Measurements from ENCODE around the gene TRPC4.

Gene TRPC4

DNA sequence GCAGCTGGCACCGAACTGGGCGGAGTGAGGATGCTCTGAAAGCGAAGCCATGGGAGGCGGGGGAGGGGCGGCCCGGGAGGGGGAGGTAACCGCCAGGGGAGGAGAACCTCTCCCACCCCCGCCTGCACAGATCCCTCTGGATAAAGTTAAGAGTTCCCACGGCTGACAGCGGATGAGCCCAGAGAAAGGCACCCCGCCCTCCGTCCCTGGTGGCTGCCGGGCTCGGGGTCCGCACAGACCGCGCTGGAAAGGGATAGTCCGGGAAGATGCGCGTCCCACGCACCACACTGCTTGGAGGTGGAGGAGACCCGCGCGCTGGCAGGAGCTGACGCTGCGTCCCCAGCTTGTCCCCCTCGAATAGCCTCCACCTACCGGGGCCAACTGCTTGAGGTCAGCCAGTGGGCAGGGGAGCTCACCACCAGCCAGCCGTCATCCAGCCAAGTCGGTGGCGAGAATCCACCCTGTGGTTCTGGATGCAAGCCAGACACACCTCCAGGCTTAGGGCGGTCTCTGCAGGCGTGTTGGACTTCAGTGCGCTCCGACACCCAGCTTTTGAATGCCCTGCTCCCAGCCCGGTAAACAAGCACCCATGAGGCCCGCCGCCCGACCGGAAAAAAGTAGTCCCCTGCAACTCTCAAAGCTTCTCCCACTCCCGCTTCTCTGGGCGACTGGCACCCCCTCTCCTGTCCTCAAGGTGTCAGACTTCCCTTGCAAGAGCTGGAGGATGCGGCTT is at the start of gene TRPC4:
TSS of gene TRPC4 (minus strand) at position 17 of the 733 bp plus-strand sequence. CDS start 86,439 bp downstream, outside the sequence.
- peak in 27 of 51 donors; percentile 3 to 68 (median 28) for DNase-seq

DNA sequence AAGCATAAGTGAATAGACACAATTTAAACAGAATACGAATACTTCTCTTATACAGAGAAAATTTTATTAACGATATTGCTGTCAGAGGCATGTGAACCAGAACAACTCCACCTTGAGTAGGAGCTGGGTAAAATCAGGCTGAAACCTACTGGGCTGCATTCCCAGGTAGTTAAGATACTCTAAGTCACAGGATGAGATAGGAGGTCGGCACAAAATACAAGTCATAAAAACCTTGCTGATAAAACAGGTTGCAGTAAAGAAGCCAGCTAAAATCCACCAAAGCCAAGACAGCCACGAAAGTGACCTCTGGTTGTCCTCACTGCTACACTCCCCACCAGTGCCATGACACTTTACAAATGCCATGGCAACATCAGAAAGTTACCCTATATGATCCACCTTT is 49.2 kb upstream of the TRPC4 start:
- no peak for DNase-seq

DNA sequence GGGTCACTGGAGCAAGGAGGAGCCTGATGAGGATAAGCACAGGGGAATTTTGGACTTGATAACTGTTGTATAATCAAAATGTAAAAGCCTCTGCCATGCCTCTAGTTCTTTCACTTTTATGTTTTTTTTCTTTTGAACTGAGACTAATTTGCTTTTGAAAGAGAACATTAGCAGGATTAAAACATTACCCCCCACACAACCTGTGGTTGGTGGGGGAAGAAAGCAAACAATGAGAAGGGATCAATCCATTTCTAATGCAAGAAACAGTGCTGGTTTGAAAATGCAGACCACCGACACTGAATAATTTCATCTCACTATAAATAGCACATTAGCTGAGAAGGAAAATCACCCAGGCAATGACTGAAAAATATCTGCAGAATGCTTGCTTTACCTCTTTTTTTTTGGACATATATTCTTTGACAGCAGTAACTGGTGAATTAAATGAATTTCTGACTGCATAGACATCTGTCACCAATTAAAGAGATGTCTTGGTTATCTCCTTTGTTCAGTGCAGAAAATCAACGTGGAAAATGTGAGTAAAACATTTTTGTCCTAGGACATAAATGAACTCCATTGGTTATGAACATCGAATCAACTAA is 48.6 kb upstream of the TRPC4 start:
- DNase-seq = no peak

DNA sequence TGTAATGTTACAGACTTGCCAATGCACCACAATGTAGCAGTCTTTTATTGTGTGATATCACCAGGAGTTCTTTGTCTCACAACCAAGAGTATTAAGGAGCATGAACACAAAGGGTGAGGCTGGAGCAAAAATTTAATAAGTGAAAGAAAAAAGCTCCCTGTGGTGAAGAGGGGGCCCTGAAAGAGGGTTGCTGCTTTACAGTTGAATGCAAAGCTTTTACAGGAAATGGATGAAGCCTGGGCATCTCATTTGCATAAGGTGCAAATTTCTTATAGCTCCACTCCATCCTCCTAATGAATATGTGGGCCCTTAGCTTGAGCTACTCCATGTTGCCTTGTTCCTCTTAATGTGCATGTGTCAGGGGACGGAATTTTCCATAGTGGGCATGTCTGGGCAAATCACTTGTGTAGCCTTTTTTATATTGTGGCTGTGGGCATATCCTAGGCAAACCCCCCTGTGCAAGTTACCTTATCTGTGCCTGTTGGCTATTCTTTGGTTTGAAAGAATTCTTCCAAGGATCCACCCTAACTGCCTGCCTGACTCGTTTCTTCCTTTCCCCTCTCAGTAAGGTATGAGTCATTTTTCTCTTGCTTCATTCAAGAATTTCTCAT is 45.3 kb upstream of the TRPC4 start:
- DNase-seq = no peak

DNA sequence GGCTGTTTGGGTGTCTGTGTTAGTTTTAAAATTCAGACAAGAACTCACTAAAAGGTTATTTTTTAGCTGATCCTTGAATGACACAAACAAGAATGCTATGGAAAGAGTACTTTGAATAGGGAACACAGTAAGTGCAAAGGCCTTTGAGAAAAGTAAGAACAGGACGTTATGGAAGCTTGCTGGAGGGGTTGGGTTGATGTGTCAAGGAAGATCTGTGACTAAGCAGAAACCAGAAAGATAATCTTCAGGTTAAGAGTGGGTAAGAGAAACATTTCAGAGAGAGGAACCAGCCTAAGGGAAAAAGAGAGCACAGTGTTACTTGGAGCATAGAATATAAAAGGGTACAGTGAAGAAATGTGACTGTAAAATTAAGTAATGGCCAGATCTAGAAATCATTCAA is 41.2 kb upstream of the TRPC4 start:
- no peak for DNase-seq

DNA sequence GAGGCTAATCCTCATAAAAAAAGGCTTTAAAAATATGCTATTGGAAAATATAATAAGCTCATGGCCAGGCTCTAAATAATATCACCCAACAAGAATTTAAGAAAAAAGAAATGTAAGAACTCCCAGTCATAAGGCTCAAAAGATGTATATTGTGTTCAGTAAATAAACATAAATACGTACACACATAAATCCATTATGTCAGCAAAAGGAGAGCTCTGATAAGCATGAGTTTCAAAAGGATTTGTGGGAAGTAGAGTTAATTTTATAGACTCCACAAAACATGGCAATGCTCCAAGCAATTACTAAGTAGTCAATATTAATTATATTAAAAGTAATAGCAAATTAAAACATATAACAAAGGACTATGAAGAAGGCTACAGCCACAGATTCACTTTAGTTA is 37.3 kb upstream of the TRPC4 start:
- DNase-seq = no peak

DNA sequence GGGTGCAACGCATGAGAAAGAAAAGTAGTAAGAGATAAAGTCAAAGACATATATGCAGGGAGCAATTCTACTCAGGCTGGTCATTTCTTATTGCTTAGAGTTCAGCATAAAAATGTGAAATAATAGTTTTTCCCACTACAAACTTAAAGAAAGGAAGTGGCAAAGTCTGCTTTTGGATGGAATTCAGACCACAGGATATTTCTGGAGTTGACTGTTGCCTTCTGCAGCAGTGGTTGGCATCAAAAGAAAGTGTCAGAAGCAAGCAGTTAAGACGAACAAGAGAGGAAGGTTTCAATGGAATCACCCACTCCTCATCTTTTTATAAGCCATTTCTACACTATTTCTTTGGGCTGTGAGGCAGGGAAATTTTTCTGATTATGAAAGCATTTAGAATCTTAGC is 36.2 kb upstream of the TRPC4 start:
- no peak for DNase-seq

DNA sequence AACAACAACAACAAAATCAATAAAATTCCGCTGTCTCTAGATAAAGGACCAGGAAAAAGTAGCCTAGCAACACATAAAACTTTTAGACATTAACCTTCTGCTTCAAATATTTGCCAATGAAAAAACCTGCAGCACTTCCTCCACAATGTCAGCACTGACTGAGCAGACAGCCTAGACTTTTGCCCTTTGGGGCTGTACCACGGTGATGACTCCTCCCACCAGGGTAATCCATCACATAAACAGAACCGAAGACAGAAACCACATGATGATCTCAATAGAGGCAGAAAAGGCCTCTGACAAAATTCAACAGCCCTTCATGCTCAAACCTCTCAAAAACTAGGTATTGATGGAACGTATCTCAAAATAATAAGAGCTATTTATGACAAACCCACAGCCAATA is 30.2 kb upstream of the TRPC4 start:
- DNase-seq = no peak

DNA sequence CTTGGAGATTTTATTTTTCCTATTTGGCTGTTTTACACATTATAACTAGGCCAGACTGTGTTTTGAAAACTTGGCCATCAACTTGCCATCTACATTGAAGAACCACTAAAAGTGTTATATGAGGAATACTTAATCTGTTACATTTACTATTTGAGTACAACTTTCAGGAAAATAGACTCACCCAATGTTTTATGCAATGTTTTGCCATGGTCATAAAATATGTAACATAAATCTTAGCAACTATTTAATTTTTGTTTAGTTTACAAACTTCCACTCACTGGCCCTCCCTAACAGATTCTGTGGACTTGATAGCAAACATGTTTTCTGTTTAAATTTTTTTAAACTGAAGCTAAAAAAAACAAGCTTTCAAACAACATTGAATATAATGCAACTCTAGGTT is 23.7 kb upstream of the TRPC4 start:
- no peak for DNase-seq

DNA sequence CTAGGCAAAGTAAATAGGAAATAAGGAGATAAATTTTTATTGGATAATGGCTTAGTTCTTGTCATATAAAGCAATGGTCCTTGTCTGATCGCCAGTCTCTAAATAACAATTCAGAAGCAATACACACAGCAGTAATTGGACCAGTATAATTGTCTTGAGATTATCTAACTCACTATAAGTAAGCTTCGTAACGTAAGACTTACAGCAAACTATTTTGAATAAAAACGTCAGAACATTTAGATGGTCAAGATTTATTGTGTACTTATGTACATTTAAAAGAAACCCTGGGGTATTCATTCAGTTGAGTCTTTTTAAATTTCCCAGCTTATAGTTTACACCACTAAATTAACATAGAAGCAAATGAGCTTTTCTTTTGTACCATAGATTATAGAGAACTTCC is 20.2 kb upstream of the TRPC4 start:
- no peak for DNase-seq

DNA sequence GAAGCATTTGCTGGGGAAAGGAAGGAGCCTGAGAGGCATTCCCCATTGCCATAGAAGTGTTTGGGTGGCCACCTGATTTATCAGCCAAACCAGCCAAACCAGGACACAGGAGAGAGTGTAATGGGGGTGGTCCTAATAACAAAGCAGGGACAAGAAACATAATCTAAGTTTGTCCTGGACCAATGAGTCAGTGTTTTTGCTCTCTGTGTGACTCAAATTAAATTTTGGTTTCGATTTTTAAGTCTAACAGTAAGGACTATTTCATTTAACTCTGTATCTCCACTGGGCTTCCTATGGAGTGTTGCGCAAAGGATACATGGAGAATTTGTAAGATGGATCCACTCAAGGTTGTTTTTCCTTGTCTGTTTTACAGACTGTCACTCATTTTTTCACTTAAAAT is 19.5 kb upstream of the TRPC4 start:
- DNase-seq = no peak

DNA sequence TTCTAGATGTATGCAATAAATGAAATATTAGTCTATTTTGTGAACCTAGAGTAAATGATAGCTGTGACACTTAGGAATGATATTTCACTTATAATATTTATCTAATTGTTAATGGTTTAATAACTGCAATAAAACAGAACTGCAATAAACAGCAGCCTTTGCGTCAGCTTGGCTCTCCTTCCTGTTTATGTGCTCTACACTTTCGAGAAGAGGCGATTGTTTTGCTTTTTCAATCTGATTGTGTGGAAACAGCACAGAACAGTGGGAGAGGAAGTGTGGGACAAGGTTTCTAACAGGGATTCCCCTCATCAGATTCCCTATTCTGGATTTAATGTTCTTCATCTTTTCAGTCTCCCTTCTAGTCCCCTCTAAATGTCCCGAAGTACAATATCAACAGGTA is 17.3 kb upstream of the TRPC4 start:
- DNase-seq = no peak

DNA sequence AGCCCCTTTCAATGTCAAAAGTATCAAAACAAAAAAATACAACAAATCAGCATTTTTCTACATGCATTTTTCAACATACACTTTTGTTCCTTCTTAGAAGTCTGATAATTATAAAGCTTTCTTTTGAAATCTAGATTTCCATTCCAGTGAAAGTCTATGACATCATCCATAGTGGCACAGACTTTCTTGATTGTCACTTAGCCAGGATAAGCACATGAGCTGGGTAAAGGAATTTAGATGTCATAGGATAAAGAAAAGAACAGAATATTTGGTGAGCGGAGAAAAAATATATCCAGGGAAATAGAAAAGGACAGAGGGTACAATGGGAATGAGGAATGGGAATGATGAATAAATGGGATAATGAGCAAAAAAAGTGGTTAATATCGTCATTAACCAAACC is 15.1 kb upstream of the TRPC4 start:
- DNase-seq = no peak

DNA sequence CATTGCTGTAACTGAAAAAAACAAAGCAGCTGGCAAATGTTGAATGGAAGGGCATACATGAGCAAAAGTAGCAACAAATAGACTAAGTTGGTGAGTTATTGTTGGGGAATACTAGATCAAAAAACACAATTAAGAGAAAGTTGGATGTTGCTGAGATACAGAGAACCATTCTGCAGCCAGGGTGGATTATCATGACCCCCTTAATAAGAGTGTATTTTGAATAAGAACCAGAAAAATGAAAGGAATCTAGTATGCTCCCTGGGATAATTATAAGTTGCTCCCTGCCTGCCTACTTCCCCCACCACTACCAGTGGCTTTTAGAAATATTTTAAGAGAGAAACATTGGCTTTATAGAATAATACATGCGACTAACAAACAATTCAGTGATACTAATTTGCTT is 14.5 kb upstream of the TRPC4 start:
- no peak for DNase-seq

DNA sequence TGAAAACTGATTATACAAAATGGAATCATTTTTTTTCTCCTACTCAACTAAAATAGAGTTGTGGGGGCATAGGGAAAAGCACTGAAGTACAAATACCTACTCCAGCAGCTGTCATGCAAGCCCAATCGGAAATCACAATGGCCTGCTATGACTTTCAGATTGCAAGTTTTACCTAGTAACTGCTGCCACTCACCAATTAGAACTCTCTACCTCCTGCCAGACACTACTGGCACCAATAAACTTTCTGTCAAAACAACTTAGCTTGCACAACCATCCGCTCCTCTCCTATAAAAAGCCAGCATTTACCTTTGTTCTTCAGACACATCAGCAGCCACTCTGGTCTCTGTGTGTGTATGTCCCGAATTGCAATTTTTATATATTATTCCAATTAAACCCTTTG is 9.3 kb upstream of the TRPC4 start:
- no peak for DNase-seq

DNA sequence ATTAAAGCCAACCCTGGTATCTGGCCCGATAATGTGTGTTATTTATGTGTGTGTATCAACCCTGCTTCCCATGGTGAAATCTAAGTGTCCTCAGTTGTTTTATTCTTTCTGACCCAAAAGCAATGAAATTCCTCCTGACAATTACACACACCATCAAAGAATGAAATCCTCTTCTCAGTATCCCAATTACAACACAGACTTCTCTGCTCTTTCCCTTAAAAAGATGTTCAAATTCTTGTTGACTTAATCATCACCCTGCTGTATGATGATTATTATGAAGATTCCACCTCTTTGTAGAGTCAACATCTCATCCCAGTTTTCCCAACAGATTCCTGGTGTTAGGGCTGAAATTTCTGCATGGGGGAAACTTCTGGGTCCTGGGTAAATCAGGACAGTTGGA is 8.9 kb upstream of the TRPC4 start:
- no peak for DNase-seq

DNA sequence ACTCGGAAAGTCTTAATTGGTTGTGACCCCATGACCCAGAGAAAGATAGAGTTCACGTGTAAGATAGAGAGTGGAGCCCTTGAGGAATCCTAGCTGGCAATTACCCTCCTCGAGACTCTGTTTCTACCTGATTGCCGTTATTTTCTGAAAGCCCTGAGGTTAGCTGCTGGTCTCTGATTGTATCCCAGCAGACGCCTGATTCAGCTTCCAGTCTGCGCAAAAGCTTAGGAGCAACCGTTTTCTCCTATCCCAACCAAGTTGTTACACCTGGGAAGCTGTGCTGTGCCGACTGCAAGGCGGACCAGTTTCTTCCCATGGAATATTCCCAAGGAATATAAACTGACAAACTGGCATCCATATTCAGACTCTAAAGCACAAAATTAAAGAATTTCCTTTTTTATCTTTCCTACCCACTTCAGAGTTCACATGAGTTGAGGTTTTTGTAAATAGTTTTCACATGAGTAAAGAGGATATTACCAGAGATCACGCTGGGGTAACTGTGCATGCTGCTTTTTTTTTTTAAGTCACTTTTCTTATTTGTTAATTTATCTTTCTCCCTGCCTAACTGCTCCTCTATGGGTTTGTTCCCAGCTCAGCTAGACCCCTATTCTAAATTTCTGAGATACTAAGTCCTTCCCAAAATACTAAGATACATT is 1.5 kb upstream of the TRPC4 start:
- DNase-seq = peak in 1 of 51 donors; percentile 7

DNA sequence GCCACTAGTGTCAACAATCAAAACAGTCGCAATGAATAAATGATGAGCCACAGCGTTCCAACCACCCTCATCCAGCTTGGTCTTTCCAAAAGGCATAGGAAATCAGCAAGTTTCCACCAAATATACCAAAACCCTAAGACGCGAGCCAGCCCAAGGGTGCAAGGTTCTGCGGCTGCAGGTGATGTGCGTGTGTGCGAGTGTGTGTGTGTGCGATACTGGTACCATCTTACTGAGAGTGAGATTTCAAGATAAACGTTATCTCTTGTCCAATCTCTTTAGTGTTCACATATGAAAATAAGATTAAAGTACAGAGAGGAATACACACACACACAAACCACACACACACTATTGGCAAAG is 895 bp upstream of the TRPC4 start:
- peak in 1 of 51 donors; percentile 8 for DNase-seq

DNA sequence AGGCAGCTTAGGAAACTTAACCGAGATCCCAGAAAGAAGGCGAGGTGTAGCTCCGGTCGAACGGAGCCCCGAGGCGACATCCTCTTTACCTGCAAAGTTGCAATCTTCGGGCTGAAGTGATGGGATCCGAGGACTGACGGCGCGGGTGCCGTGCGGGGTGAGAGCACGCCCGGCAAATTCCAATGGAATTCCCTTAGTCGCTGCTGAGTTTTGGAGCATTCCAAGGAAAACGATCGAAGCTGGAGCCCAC is 141 bp downstream of the TRPC4 start:
- DNase-seq = peak in 2 of 51 donors; percentile 21 to 22

DNA sequence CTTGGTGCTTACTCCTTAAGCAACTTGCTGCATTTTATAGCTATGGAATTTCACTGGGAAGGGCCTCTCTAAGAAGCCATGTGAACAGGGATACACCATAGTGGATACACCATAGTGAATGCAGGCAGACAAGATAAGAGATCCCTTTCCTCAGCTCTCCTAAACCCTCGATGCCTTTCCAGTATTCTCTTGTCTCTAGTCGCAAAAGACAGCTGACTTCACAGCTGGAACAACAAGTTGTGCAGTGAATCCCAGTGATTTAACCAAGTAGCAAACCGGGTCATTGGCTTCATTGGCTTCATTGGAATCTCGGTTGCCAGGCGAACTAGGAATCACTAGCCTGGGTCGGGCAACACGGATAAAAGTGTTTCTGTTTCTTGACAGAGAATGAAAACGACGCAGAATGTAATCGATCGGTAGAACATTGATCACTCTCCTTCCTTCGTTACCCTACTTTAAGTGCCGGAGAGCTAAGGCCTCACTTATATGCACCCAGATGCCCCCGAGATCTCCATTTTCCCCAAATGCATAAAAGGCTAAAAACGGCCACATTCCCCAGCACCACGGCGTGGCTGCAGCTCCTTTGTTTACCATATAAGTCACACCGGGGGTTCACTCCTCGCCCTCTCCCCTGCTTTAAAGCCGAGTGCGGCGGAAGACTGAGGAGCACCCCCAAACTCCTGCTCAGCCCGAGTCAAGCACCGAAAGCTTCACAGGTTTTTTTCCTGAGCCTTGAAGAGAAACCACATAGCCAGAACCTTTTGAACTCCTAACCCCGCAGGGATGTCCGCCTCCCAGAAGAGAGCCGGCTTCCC is 674 bp downstream of the TRPC4 start:
- peak in 7 of 51 donors; percentile 1 to 42 (median 14) for DNase-seq

DNA sequence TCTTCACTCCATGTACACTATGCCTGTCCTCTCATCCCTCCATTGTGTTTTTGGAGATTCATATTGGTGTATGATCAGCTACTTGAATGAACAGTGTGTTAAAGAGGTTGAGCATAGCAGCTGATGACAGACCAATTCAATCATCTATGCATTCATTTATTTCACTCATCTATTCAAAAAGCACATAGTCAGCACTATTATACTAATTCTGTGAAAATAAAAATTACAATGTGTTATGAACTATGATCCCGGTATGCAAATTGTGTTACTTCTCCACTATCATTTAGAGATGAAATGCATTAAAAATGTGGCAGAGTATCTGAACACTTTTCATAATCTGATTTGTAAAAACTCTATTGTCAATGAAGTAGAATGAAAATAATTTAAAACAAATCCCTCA is 5.9 kb downstream of the TRPC4 start:
- no peak for DNase-seq

DNA sequence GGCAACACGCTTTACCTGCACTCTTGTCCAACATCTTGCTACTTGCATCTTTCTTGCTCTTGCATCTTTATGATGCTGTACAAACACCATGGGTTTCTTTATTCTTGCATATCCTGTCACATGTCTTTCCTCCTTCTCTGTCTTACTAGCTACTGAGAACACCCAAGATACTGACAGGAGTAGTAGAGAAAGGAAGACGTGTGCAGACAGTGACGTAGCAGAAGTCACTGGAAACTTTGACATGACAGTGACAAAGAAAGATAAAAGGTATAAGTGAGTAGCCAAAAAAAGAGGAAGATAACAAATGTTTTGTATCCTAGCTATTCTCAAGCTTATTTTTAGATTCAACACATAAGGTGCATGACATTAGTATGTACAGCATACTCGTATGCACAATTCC is 34.2 kb downstream of the TRPC4 start:
- no peak for DNase-seq

All from hypothalamus (tissue), 51 donors.